GM18508 (cell line): Measurements from ENCODE around the gene TDRD10.

Source experiments
- ATAC-seq: cut with Tn5 transposase; IDR thresholded peaks from one replicate; pipeline ENCODE4 v1.9.1; 2021; ENCODE audit warnings: moderate number of reproducible peaks; ENCODE audit not compliant: insufficient read depth, unreplicated experiment

Gene TDRD10

GRCh38 chr1:154550070-154550469 is 48.1 kb downstream of the TDRD10 start:
- ATAC-seq: no peak

GRCh38 chr1:154550657-154551056 is 48.6 kb downstream of the TDRD10 start:
- no peak for ATAC-seq

- no peak for ATAC-seq
Observed at GRCh38 chr1:154551474-154551873, 49.5 kb downstream of the TDRD10 start.

DNA sequence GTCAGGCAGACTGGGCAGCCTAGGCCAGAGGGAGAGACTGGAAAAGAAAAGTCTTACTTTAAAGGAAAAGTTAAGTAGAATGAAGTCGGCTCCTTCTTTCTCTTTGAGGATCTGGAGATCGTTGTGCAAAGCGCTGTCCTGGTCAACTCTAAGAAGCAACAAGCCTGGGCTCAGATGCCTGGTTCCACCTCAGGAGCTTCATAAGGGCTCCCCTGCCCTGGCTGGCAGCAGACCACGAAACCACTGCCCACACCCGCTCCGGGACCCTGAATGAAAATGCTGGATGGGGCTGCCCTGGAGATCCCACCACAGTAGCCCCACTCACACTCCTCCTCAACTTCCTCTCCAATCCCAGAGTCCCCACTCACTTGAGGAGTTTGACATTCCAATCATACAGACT is 50.0 kb downstream of the TDRD10 start:
- ATAC-seq: no peak

DNA sequence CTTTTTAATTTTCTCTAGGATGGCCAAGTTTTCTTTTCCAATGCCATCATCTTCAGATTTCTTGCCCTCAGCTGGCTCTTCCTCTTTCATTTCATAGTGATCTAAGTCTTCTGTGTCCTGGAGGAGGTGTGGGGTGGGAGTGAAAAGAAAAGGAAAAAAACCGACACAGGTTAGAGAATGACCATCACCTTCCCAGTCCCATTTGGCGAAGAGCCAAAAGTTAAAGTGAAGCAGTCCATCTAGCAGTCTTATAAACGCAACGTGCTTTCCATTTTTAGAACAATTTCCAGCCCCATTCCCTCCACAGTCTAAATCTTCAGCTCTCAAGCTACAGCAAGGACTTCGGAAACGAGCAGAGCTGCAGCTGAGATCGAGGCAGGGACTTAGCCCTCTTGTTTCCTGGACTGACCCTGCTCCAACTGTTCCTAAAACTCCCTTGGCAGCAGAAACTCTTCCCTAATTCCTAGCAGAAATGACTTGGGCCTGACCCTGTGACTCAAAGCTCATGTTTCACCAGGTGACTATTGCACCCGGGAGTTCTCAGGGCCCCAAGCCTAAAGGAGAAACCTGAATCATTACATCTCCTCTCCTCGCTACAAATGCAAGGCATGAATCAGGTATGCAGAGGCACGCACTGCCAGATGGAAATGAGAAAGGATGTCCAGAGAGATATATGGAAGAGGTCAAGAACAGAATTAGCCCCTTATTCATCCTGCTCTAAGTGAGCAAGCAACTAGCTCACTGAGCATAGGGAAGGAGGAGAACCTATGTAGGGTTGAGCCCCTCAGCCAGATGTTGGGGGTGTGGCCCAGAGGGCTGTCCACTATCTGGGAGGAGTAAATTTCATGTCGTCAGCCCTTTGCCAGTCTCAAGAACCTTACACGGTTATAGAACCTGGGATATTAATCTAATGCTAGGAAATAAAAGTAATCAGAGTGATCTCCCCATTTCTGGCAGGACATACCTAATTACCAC is 51.3 kb downstream of the TDRD10 start:
- no peak for ATAC-seq

GRCh38 chr1:154556422-154556821 is 54.4 kb downstream of the TDRD10 start:
- ATAC-seq: no peak

DNA sequence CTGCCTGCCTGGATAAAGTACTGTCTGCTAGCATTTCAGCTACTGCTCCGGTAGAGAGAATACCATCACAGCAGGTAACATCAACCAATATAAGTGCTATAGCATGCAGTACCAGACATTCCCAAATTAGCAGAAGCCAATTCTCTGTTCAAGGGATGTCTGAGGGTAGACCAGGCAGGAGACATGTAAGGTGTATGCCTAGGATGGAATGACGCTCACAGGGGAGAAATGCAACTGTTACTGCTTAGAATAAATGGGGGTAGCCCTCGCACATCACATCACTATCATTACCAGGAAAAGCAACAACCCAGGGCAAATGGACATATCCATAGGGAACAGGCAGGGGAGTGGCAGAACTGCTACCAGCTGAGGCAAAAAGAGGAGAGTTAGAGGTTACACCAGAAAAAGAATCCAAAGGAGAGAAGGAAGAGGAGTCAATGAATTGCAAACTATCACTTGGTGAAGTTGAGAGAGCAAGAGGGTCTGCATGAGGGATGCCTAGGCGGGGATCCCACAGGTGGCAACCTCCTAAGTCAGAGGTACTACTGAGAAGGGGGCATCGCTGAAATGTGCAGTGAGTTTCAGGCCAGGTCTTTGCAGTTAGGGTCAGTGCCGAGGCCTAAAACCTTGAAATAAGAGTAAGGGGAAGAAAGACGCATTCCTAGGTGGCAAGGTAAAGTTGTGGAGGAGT is 55.4 kb downstream of the TDRD10 start:
- ATAC-seq: no peak

DNA sequence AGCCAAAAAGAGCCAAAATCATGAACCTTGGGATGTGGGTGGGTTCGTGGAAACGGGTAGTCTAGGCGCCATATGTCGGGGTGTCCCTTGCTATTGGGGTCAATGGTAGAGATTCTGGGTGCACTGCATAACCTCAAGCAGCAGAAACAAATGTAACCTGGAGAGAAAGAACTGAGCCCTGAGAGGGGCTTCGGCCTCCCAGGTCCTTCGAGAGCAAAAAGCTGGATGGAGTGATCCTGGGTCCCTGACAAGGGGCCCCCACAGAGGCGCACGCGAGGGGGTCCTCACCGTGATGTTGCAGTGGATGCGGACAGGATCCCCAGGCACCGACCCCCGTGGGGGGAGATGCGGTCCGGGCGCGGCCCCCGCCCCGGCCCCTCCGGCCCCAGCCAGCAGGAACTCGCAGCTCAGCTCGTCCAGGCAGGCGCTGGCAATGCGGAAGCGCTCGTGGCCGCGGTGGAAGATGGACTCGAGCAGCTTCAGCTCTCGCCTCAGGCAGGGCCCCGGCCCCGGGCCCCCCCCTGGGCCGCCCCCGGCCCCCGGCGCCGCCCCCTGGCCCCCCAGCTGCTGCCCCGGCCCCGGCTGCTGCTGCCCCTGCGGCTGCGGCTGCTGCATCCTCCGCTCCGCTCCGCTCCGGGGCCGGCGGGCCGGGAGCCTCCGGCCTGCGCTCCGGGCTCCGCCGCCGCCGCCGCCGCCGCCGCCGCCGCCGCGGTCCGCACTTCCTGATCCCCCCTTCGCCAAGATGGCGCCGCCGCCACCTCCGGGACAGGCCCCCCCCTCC is 56.1 kb downstream of the TDRD10 start, which contains the start of gene UBE2Q1:
UBE2Q1 (minus strand) TSS at position 724 of the 781 bp plus-strand sequence; CDS start at position 615, 109 bp downstream.
- ATAC-seq: no peak

- peak; percentile 60 for ATAC-seq
Observed at GRCh38 chr1:154558720-154559465, 56.9 kb downstream of the TDRD10 start.

DNA sequence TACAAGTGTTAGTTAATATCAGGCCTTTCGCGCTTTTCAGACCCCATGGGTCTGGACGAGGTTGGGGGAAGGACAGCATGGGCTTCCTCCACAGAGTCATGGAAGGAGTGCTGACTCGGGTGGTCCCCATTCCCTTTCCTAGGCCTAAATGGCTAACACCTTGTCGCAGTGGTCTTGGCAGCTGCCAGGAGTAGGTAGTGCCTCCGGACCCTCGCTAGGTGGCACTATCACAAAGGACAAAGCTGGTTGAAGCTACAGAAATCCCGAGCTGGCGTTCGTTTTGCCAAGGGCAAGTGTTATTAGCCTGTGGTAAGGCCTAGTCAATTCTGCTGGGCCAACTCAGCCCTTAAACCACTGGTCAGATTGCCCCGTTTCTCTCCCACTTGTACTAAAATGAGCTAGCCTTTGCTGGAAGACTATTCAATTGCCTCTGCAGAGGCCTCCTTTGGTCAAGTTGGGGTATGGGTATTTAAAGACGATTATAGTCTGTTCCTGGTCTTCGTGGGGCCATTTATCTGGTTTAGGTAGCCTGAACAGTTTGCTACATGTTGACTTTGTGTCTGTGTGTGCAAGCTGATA is 57.5 kb downstream of the TDRD10 start:
- ATAC-seq: no peak

- ATAC-seq: no peak
Observed at GRCh38 chr1:154565876-154566275, 63.9 kb downstream of the TDRD10 start.

DNA sequence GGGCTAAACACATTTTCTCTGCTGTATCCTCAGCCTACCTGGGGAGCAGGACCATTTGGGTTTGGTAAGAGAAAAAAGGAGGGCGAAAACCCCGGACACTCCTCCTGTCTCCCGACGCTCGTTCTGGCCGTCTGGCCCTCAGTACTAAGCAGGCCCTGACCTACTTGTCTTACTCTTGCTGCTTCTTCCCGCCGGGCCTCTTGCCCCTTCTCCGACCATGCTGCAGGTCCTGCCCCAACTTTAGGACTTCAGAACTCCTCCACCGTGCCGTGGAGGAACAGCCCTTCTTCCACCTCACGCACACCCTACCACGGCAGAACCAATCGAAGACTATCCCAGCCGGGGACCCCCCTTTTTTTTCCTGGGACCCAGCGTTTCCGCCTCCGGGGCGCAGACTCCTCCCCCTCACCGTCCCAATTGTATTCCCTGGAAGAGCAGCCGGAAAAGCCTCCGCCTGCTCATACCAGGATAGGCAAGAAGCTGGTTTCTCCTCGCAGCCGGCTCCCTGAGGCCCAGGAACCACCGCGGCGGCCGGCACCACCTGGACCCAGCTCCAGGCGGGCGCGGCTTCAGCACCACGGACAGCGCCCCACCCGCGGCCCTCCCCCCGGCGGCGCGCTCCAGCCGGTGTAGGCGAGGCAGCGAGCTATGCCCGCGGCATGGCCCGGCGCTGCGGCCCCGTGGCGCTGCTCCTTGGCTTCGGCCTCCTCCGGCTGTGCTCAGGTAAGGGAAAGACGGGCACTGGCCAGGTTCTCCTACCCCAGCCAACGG is 65.6 kb downstream of the TDRD10 start, which contains the start of gene CHRNB2:
CHRNB2 (plus strand) TSS at position 393 of the 771 bp plus-strand sequence; CDS start at position 660, 267 bp downstream.
- ATAC-seq: no peak

- ATAC-seq: no peak
Observed at GRCh38 chr1:154568157-154568815, 66.3 kb downstream of the TDRD10 start.

DNA sequence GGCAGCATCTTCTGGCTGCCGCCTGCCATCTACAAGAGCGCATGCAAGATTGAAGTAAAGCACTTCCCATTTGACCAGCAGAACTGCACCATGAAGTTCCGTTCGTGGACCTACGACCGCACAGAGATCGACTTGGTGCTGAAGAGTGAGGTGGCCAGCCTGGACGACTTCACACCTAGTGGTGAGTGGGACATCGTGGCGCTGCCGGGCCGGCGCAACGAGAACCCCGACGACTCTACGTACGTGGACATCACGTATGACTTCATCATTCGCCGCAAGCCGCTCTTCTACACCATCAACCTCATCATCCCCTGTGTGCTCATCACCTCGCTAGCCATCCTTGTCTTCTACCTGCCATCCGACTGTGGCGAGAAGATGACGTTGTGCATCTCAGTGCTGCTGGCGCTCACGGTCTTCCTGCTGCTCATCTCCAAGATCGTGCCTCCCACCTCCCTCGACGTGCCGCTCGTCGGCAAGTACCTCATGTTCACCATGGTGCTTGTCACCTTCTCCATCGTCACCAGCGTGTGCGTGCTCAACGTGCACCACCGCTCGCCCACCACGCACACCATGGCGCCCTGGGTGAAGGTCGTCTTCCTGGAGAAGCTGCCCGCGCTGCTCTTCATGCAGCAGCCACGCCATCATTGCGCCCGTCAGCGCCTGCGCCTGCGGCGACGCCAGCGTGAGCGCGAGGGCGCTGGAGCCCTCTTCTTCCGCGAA is 69.4 kb downstream of the TDRD10 start:
- ATAC-seq: no peak

- ATAC-seq: no peak
Observed at GRCh38 chr1:154571964-154572288, 69.9 kb downstream of the TDRD10 start.

GRCh38 chr1:154572468-154573167 is 70.6 kb downstream of the TDRD10 start:
- ATAC-seq: no peak

DNA sequence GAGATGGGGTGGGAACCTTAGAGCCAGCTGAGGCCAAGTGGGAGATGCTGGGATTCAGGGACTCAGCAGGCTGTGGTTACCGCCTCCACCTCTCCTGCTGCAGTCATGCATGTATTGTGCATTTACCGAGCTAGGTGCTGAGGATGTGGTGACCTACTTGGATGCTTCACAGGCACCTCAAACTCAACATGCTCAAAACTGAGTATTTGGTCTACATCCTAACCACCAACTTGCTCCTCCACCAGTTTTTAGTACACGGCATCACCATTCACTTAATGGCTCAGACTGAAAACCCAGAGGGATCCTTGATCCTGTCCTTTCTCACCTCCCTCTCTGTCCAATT is 71.1 kb downstream of the TDRD10 start:
- ATAC-seq: no peak
